PC-3 (cell line): ENCODE data around the gene DMTF1. TPM values are rescaled to one million over a fixed set of nuclear protein-coding genes. Genes with fewer than 3 reads are reported as not detected.
"Not testable (repeated sequence)": the region's sequence is repeated elsewhere in the genome, so short reads cannot be mapped to it uniquely, and the experiment has no call there.

ENCODE experiments used
- ATAC-seq: fragments of 200-7000 bp; cut with Tn5 transposase; 2 replicates; pipeline ENCODE4 v1.9.1; 2020; ENCODE audit warnings: mild to moderate bottlenecking, moderate library complexity
- BruUV-seq: library from RNA; stranded (reverse); fragments of 400-500 nt; replicated peaks from 2 replicates; lab custom pipeline; 2021; lab: Mats Ljungman, UMichigan
- CTCF ChIA-PET: fragments of 300-600 bp; sonication (Branson Sonifier 250); formaldehyde crosslinking; loops from one replicate; lab custom pipeline; 2022; ENCODE audit warnings: antibody characterized with exemption; lab: Charles Lee
- POLR2A ChIA-PET: fragments of 300-600 bp; sonication (Branson Sonifier 250); formaldehyde crosslinking; loops from one replicate; lab custom pipeline; 2022; ENCODE audit warnings: antibody characterized with exemption; ENCODE audit not compliant: unreplicated experiment; lab: Charles Lee
- DNase-seq: peaks from one replicate; pipeline ENCODE4 v3.0.0-alpha.2; 2015
- H2AFZ ChIP-seq: fragments of 300-600 bp; sonication (generic); 2 replicates; pipeline ENCODE4 v1.6.0; 2016; ENCODE audit warnings: antibody characterized with exemption, low read length
- H3F3A ChIP-seq: fragments of 300-600 bp; sonication (generic); one replicate; pipeline ENCODE4 v1.6.0; 2017; ENCODE audit warnings: antibody characterized with exemption, low read length, control low read depth, mild to moderate bottlenecking; ENCODE audit not compliant: unreplicated experiment
- H3K27ac ChIP-seq: fragments of 300-600 bp; sonication (generic); 2 replicates; pipeline ENCODE4 v1.5.1; 2016; ENCODE audit warnings: mild to moderate bottlenecking, low read length
- H3K27me3 ChIP-seq: fragments of 300-600 bp; sonication (generic); 2 replicates; pipeline ENCODE4 v1.6.1; 2016; ENCODE audit warnings: low read length, mixed read lengths
- H3K36me3 ChIP-seq: fragments of 300-600 bp; sonication (generic); 2 replicates; pipeline ENCODE4 v1.6.1; 2016; ENCODE audit warnings: low read depth, mixed run types, low read length, mixed read lengths
- H3K4me1 ChIP-seq: fragments of 300-600 bp; sonication (generic); 2 replicates; pipeline ENCODE4 v1.5.1; 2016; ENCODE audit warnings: low read length; ENCODE audit not compliant: insufficient read depth
- H3K4me2 ChIP-seq: fragments of 300-600 bp; sonication (generic); 2 replicates; pipeline ENCODE4 v1.6.0; 2016; ENCODE audit warnings: low read length
- H3K4me3 ChIP-seq: fragments of 300-600 bp; sonication (generic); 2 replicates; pipeline ENCODE4 v1.5.1; 2016; ENCODE audit warnings: mild to moderate bottlenecking, low read length, mixed read lengths
- H3K79me2 ChIP-seq: fragments of 300-600 bp; sonication (generic); 2 replicates; pipeline ENCODE4 v1.6.1; 2017; ENCODE audit warnings: low read length, mixed read lengths
- H3K9ac ChIP-seq: fragments of 300-600 bp; sonication (generic); 2 replicates; pipeline ENCODE4 v1.6.0; 2016; ENCODE audit warnings: mild to moderate bottlenecking, low read length
- H3K9me2 ChIP-seq: fragments of 300-600 bp; sonication (generic); replicated peaks from 2 replicates; pipeline ENCODE4 v1.6.1; 2016; ENCODE audit warnings: mixed run types, low read length, mixed read lengths
- H3K9me3 ChIP-seq: fragments of 300-600 bp; sonication (generic); 2 replicates; pipeline ENCODE4 v1.6.1; 2016; ENCODE audit warnings: low read length, mixed read lengths
- H4K20me1 ChIP-seq: fragments of 300-600 bp; sonication (generic); 2 replicates; pipeline ENCODE4 v1.6.1; 2016; ENCODE audit warnings: low read length, mixed read lengths
- CTCF ChIP-seq: fragments of 300-600 bp; sonication (generic); conservative IDR thresholded peaks from 2 replicates; pipeline ENCODE4 v1.5.1; 2017; ENCODE audit warnings: antibody characterized with exemption, low read depth, mild to moderate bottlenecking, low read length
- EZH2 ChIP-seq: fragments of 300-600 bp; sonication (generic); IDR thresholded peaks from one replicate; pipeline ENCODE4 v1.6.1; 2017; ENCODE audit warnings: antibody characterized with exemption, mild to moderate bottlenecking, low read length; ENCODE audit not compliant: unreplicated experiment
- EZH2phosphoT487 ChIP-seq: fragments of 300-600 bp; sonication (generic); IDR thresholded peaks from 2 replicates; pipeline ENCODE4 v1.6.1; 2018; ENCODE audit warnings: mild to moderate bottlenecking, antibody characterized with exemption, low read length, borderline replicate concordance
- intact Hi-C: fragments of 100-400 bp; cut with micrococcal nuclease; formaldehyde crosslinking; loops from 2 replicates; pipeline ENCODE4 v1.9.0; 2023
- total RNA-seq: library from RNA; depleted of rRNA; stranded (reverse); fragments of >200 nt; gene quantifications from 2 replicates; pipeline ENCODE4 v1.2.3, GENCODE V29; 2014

The DMTF1 gene
- total RNA-seq, 1 experiment from 2014 or later: 43.6 TPM

DNA sequence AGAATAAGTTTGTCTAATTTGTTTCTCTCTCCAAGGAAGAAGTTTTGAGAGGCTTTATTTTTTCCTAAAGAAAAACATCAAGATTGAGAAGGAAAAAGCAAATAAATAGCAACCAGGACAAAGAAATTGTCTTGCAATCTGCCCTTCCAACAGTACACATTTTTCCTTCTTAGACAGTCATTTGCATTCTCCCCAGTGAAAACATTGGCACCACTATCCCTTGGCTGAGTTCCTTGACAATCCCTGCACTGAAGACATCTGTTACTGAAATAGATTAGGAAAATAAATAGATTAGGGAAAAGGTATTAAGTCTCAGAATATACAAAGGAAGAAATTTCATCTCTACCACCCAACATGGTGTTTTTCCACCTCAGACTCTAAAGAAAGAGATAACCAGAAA, 79.5 kb downstream of the DMTF1 start:
- TF ChIP-seq EZH2phosphoT487 (no peak), CTCF (no peak), EZH2 (no peak)
- no peaks in the 10 kb centered on the region for H4K20me1 ChIP-seq
- CTCF ChIA-PET: no interaction called here
- no peaks in the 10 kb centered on the region for H3K79me2 ChIP-seq
- H2AFZ ChIP-seq: no peak overlapping the region
- POLR2A ChIA-PET: no interaction called here
- peaks cover 12% of the 10 kb centered on the region for H3K4me1 ChIP-seq
- intact Hi-C loops: no loop called here
- DNase-seq: no peak
- no peaks in the 10 kb centered on the region for H3F3A ChIP-seq
- H3K4me2 ChIP-seq: no peak overlapping the region
- H3K9ac ChIP-seq: no peak overlapping the region
- H3K36me3 ChIP-seq: no peaks in the 10 kb centered on the region
- no peaks in the 10 kb centered on the region for H3K9me3 ChIP-seq
- no peak for ATAC-seq
- H3K27ac ChIP-seq: no peak overlapping the region
- no peak overlapping the region for H3K4me3 ChIP-seq
- no peaks in the 10 kb centered on the region for H3K27me3 ChIP-seq
- no peaks in the 10 kb centered on the region for H3K9me2 ChIP-seq
- BruUV-seq: no TSS peak

- Histone ChIP-seq H4K20me1 (no peaks in the 10 kb centered on the region), H3K4me1 (peaks cover 12% of the 10 kb centered on the region), H3K79me2 (no peaks in the 10 kb centered on the region), H3K27me3 (no peaks in the 10 kb centered on the region), H3K9me3 (no peaks in the 10 kb centered on the region), H3K4me3 (no peak overlapping the region), H3K36me3 (no peaks in the 10 kb centered on the region), H2AFZ (no peak overlapping the region), H3K9me2 (no peaks in the 10 kb centered on the region), H3K9ac (no peak overlapping the region), H3F3A (no peaks in the 10 kb centered on the region), H3K4me2 (0 out of 2 replicates have a peak overlapping the region, but pooled peaks have one; percentile 18), H3K27ac (no peak overlapping the region)
- ChIA-PET POLR2A (no interaction called here), CTCF (no interaction called here)
- no peak for TF ChIP-seq EZH2
- TF ChIP-seq EZH2phosphoT487: no peak
- TF ChIP-seq CTCF: no peak
- ATAC-seq (peak; percentile 93), DNase-seq (peak; percentile 67)
- intact Hi-C loops: loop anchor here (1.0 to 5.0 kb wide), 3 partner anchors 43 to 309 kb away; partner anchors contain the start of gene DMTF1
- no TSS peak for BruUV-seq
Observed at GRCh38 chr7:87234949-87235348, 82.7 kb downstream of the DMTF1 start.

- H3K9me2 ChIP-seq, DNase-seq, H3K27ac ChIP-seq, H3K27me3 ChIP-seq, H2AFZ ChIP-seq, H3K79me2 ChIP-seq, H4K20me1 ChIP-seq, ATAC-seq, H3K9ac ChIP-seq, CTCF ChIA-PET, H3K36me3 ChIP-seq, H3K4me3 ChIP-seq, POLR2A ChIA-PET, BruUV-seq, H3K4me2 ChIP-seq, H3F3A ChIP-seq, H3K9me3 ChIP-seq: not testable (repeated sequence)
- intact Hi-C loops: loop anchor here (5.0 kb wide), 2 partner anchors 46 to 86 kb away; partner anchors contain the start of gene DMTF1
- peaks cover 12% of the 10 kb centered on the region for H3K4me1 ChIP-seq
Observed at GRCh38 chr7:87238464-87239051, 86.3 kb downstream of the DMTF1 start.

DNA sequence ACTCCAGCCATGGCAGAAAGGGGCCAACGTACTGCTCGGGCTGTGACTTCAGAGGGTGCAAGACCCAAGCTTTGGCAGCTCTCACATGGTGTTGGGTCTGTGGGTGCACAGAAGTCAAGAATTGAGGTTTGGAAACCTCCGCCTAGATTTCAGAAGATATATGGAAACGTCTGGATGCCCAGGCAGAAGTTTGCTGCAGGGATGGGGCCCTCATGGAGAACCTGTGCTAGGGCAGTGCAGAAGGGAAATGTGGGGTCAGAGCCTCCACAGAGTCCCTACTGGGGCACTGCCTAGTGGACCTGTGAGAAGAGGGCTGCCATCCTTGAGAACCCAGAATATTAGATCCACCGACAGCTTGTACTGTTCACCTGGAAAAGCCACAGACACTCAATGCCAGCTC, 93.4 kb downstream of the DMTF1 start:
- ATAC-seq, H3K9me2 ChIP-seq, intact Hi-C loops, DNase-seq, H3F3A ChIP-seq, H3K4me2 ChIP-seq, H2AFZ ChIP-seq, BruUV-seq, H3K9me3 ChIP-seq, H3K36me3 ChIP-seq, H3K9ac ChIP-seq, CTCF ChIA-PET, H3K27ac ChIP-seq, POLR2A ChIA-PET, H3K4me3 ChIP-seq, H4K20me1 ChIP-seq, H3K79me2 ChIP-seq, H3K4me1 ChIP-seq: not testable (repeated sequence)
- H3K27me3 ChIP-seq: peaks cover 21% of the 10 kb centered on the region
